HG02943 (cell line): ENCODE results near the gene MORN1.

Source experiments
- ATAC-seq: cut with Tn5 transposase; IDR thresholded peaks from one replicate; pipeline ENCODE4 v1.9.1; 2021; ENCODE audit warnings: mild to moderate bottlenecking, low read depth, moderate library complexity; ENCODE audit not compliant: unreplicated experiment

MORN1 gene

GRCh38 chr1:2282556-2283270, 108.6 kb downstream of the MORN1 start:
- ATAC-seq, result no peak

- no peak for ATAC-seq
Measured at GRCh38 chr1:2279817-2280216, 111.5 kb downstream of the MORN1 start.

- no peak for ATAC-seq
Measured at GRCh38 chr1:2279210-2279639, 112.1 kb downstream of the MORN1 start.

GRCh38 chr1:2278591-2279209, 112.7 kb downstream of the MORN1 start:
- ATAC-seq, result no peak

GRCh38 chr1:2277741-2278488, 113.4 kb downstream of the MORN1 start:
- no peak for ATAC-seq

GRCh38 chr1:2276803-2277580, 114.4 kb downstream of the MORN1 start:
- ATAC-seq, result no peak

GRCh38 chr1:2275796-2276536, 115.4 kb downstream of the MORN1 start:
- no peak for ATAC-seq

GRCh38 chr1:2274929-2275475, 116.4 kb downstream of the MORN1 start:
- ATAC-seq, result no peak

- ATAC-seq, result no peak
Measured at GRCh38 chr1:2274231-2274928, 117.0 kb downstream of the MORN1 start.

- ATAC-seq, result no peak
Measured at GRCh38 chr1:2273401-2274090, 117.8 kb downstream of the MORN1 start.

GRCh38 chr1:2272686-2273400, 118.5 kb downstream of the MORN1 start:
- ATAC-seq, result no peak

- no peak for ATAC-seq
Measured at GRCh38 chr1:2271841-2272655, 119.3 kb downstream of the MORN1 start.
